ENCODE data around the gene ST8SIA5. TPM values are rescaled to one million over a fixed set of nuclear protein-coding genes. Genes with fewer than 3 reads are reported as not detected.

Gene ST8SIA5
- total RNA-seq, 1 experiment from 2014 or later, result not detected

GRCh38 chr18:46718501-46719341, 38.1 kb downstream of the ST8SIA5 start:
- 0 out of 2 replicates have a peak, but pooled peaks cover 7% of the 10 kb centered on the region for H3K4me1 ChIP-seq (replicated peaks; ENCODE audit: insufficient read depth)
- TF ChIP-seq EZH2 (IDR thresholded peaks at IDR 0.05; ENCODE audit: low read depth), result no peak
- no peak for TF ChIP-seq CTCF (conservative IDR thresholded peaks at IDR 0.05)
- intact Hi-C loops (cut with micrococcal nuclease; ENCODE audit: unreplicated experiment), result no loop called here
- peaks cover 43% of the 10 kb centered on the region for H3K27me3 ChIP-seq (ENCODE audit: insufficient read depth, low read depth)
- BruUV-seq (replicated peaks), result no TSS peak
- POLR2A ChIA-PET (ENCODE audit: unreplicated experiment), result no interaction called here
- no peaks in the 10 kb centered on the region for H3K9me2 ChIP-seq (ENCODE audit: insufficient read depth)
- H3K27ac ChIP-seq, result no peak overlapping the region
- H3K79me2 ChIP-seq (ENCODE audit: low read depth), result no peaks in the 10 kb centered on the region
- H3K9me3 ChIP-seq (ENCODE audit: insufficient read depth, low read depth), result no peaks in the 10 kb centered on the region
- H2AFZ ChIP-seq, result no peak overlapping the region
- H3K4me2 ChIP-seq, result no peak overlapping the region
- no peaks in the 10 kb centered on the region for H4K20me1 ChIP-seq (ENCODE audit: insufficient read depth)
- no peak overlapping the region for H3K4me3 ChIP-seq
- no peaks in the 10 kb centered on the region for H3F3A ChIP-seq (ENCODE audit: insufficient read depth, low read depth)
- no peaks in the 10 kb centered on the region for H3K36me3 ChIP-seq (ENCODE audit: low read depth)
- CTCF ChIA-PET, result no interaction called here
- DNase-seq, result no peak

- no peaks in the 10 kb centered on the region for H4K20me1 ChIP-seq (ENCODE audit: insufficient read depth)
- intact Hi-C loops (cut with micrococcal nuclease; ENCODE audit: unreplicated experiment), result no loop called here
- DNase-seq, result no peak
- H3K27ac ChIP-seq, result no peak overlapping the region
- ChIA-PET CTCF (no interaction called here), POLR2A (ENCODE audit: unreplicated experiment) (no interaction called here)
- no peak overlapping the region for H3K4me3 ChIP-seq
- H3K4me1 ChIP-seq (replicated peaks; ENCODE audit: insufficient read depth), result 0 out of 2 replicates have a peak, but pooled peaks cover 7% of the 10 kb centered on the region
- H3K79me2 ChIP-seq (ENCODE audit: low read depth), result no peaks in the 10 kb centered on the region
- no peaks in the 10 kb centered on the region for H3K36me3 ChIP-seq (ENCODE audit: low read depth)
- peaks cover 51% of the 10 kb centered on the region for H3K27me3 ChIP-seq (ENCODE audit: insufficient read depth, low read depth)
- BruUV-seq (replicated peaks), result no TSS peak
- TF ChIP-seq CTCF (conservative IDR thresholded peaks at IDR 0.05) (no peak), EZH2 (IDR thresholded peaks at IDR 0.05; ENCODE audit: low read depth) (no peak)
- no peaks in the 10 kb centered on the region for H3F3A ChIP-seq (ENCODE audit: insufficient read depth, low read depth)
- no peaks in the 10 kb centered on the region for H3K9me3 ChIP-seq (ENCODE audit: insufficient read depth, low read depth)
- H3K9me2 ChIP-seq (ENCODE audit: insufficient read depth), result no peaks in the 10 kb centered on the region
- no peak overlapping the region for H2AFZ ChIP-seq
- H3K4me2 ChIP-seq, result no peak overlapping the region
Observed at GRCh38 chr18:46716827-46717226, 40.0 kb downstream of the ST8SIA5 start.

- DNase-seq, result no peak
- CTCF ChIA-PET, result no interaction called here
Observed at GRCh38 chr18:46716336-46716735, 40.5 kb downstream of the ST8SIA5 start.

More at GRCh38 chr18:46716336-46716735, 40.5 kb downstream of the ST8SIA5 start:
- BruUV-seq (replicated peaks), result no TSS peak
- H3K4me2 ChIP-seq, result no peak overlapping the region
- POLR2A ChIA-PET (ENCODE audit: unreplicated experiment), result no interaction called here
- H3K9me3 ChIP-seq (ENCODE audit: insufficient read depth, low read depth), result no peaks in the 10 kb centered on the region
- no peak overlapping the region for H3K27ac ChIP-seq
- no peak overlapping the region for H3K4me3 ChIP-seq
- peaks cover 46% of the 10 kb centered on the region for H3K27me3 ChIP-seq (ENCODE audit: insufficient read depth, low read depth)
- no peaks in the 10 kb centered on the region for H3F3A ChIP-seq (ENCODE audit: insufficient read depth, low read depth)
- H4K20me1 ChIP-seq (ENCODE audit: insufficient read depth), result no peaks in the 10 kb centered on the region
- H2AFZ ChIP-seq, result no peak overlapping the region
- H3K9me2 ChIP-seq (ENCODE audit: insufficient read depth), result no peaks in the 10 kb centered on the region
- no peak for TF ChIP-seq EZH2 (IDR thresholded peaks at IDR 0.05; ENCODE audit: low read depth)
- TF ChIP-seq CTCF (conservative IDR thresholded peaks at IDR 0.05), result no peak
- H3K4me1 ChIP-seq (replicated peaks; ENCODE audit: insufficient read depth), result 0 out of 2 replicates have a peak, but pooled peaks cover 7% of the 10 kb centered on the region
- no peaks in the 10 kb centered on the region for H3K36me3 ChIP-seq (ENCODE audit: low read depth)
- intact Hi-C loops (cut with micrococcal nuclease; ENCODE audit: unreplicated experiment), result no loop called here
- no peaks in the 10 kb centered on the region for H3K79me2 ChIP-seq (ENCODE audit: low read depth)

Measured in PC-9 (cell line).